Ectodermal cell (in vitro differentiated cells): ENCODE measurements around the gene AOC3.
"Not testable (repeated sequence)": the region's sequence is repeated elsewhere in the genome, so short reads cannot be mapped to it uniquely, and the experiment has no call there.

Experiments
- H3K27ac ChIP-seq: 2 replicates; pipeline ENCODE4 v1.7.0; 2013; ENCODE audit warnings: mild to moderate bottlenecking, low read depth, low read length; ENCODE audit not compliant: insufficient read depth, poor library complexity, severe bottlenecking
- H3K27me3 ChIP-seq: 2 replicates; pipeline ENCODE4 v1.7.0; 2013; ENCODE audit warnings: mild to moderate bottlenecking, low read length; ENCODE audit not compliant: insufficient read depth, control insufficient read depth, poor library complexity, severe bottlenecking
- H3K36me3 ChIP-seq: one replicate; pipeline ENCODE4 v1.7.0; 2013; ENCODE audit warnings: low read length; ENCODE audit not compliant: control insufficient read depth, insufficient read depth
- H3K4me1 ChIP-seq: one replicate; pipeline ENCODE4 v1.7.0; 2013; ENCODE audit warnings: low read length; ENCODE audit not compliant: control insufficient read depth, insufficient read depth
- H3K4me3 ChIP-seq: 2 replicates; pipeline ENCODE4 v1.7.0; 2013; ENCODE audit warnings: low read depth, low read length, control low read depth; ENCODE audit not compliant: insufficient read depth
- H3K9me3 ChIP-seq: 2 replicates; pipeline ENCODE4 v1.7.0; 2013; ENCODE audit warnings: mild to moderate bottlenecking, low read length, moderate library complexity; ENCODE audit not compliant: control insufficient read depth
- WGBS, 2 experiments: methylation state at CpG; one replicate each; pipeline ENCODE4 v1.1.7; 2013; ENCODE audit warnings: missing lambda C conversion rate in 2 of 2; 5-methylcytosine and 5-hydroxymethylcytosine counted together

The AOC3 gene

GRCh38 chr17:42879596-42879985 lies 28.6 kb downstream of the AOC3 start:
- H3K27me3 ChIP-seq: no peaks in the 10 kb centered on the region

GRCh38 chr17:42880776-42881310 lies 29.8 kb downstream of the AOC3 start:
- Histone ChIP-seq H3K36me3 (no peaks in the 10 kb centered on the region), H3K9me3 (no peaks in the 10 kb centered on the region), H3K27ac (no peak overlapping the region), H3K4me1 (no peaks in the 10 kb centered on the region), H3K4me3 (no peak overlapping the region), H3K27me3 (no peaks in the 10 kb centered on the region)
- WGBS, 2 experiments: 88% methylated on average over 5 of the region's 5 CpGs

More at GRCh38 chr17:42879596-42879985, 28.6 kb downstream of the AOC3 start:
- WGBS, 2 experiments: 66 to 69% methylated on average over 6 of the region's 6 CpGs
- Histone ChIP-seq H3K4me1 (no peaks in the 10 kb centered on the region), H3K27ac (no peak overlapping the region), H3K4me3 (no peak overlapping the region), H3K9me3 (no peaks in the 10 kb centered on the region), H3K36me3 (no peaks in the 10 kb centered on the region)

- H3K4me3 ChIP-seq, H3K27ac ChIP-seq, H3K9me3 ChIP-seq, H3K4me1 ChIP-seq, H3K27me3 ChIP-seq, H3K36me3 ChIP-seq: not testable (repeated sequence)
- 93 to 94% methylated on average over 6 of the region's 6 CpGs for WGBS, 2 experiments
Observed at GRCh38 chr17:42881706-42882105, 30.7 kb downstream of the AOC3 start.

- no peaks in the 10 kb centered on the region for H3K9me3 ChIP-seq
- WGBS, 2 experiments: 93 to 96% methylated on average over 8 of the region's 8 CpGs
- H3K27ac ChIP-seq: no peak overlapping the region
- no peaks in the 10 kb centered on the region for H3K27me3 ChIP-seq
- H3K4me1 ChIP-seq: no peaks in the 10 kb centered on the region
- H3K4me3 ChIP-seq: no peak overlapping the region
- H3K36me3 ChIP-seq: no peaks in the 10 kb centered on the region
Observed at GRCh38 chr17:42882166-42882565, 31.2 kb downstream of the AOC3 start.

GRCh38 chr17:42883802-42884558 lies 33.0 kb downstream of the AOC3 start:
- Histone ChIP-seq H3K4me1 (no peaks in the 10 kb centered on the region), H3K9me3 (no peaks in the 10 kb centered on the region), H3K27me3 (no peaks in the 10 kb centered on the region), H3K4me3 (no peak overlapping the region), H3K27ac (no peak overlapping the region), H3K36me3 (no peaks in the 10 kb centered on the region)
- WGBS, 2 experiments: 93% methylated on average over 7 of the region's 7 CpGs

- not testable (repeated sequence) for H3K4me3 ChIP-seq, H3K36me3 ChIP-seq, H3K27ac ChIP-seq, H3K4me1 ChIP-seq, H3K9me3 ChIP-seq, H3K27me3 ChIP-seq
- WGBS, 2 experiments: 92 to 96% methylated on average over 3 of the region's 3 CpGs
Observed at GRCh38 chr17:42885806-42886205, 34.8 kb downstream of the AOC3 start.

GRCh38 chr17:42886283-42887176 lies 35.5 kb downstream of the AOC3 start:
- no peaks in the 10 kb centered on the region for H3K9me3 ChIP-seq
- 90 to 93% methylated on average over 14 of the region's 15 CpGs for WGBS, 2 experiments
- no peaks in the 10 kb centered on the region for H3K36me3 ChIP-seq
- no peak overlapping the region for H3K27ac ChIP-seq
- no peaks in the 10 kb centered on the region for H3K27me3 ChIP-seq
- H3K4me1 ChIP-seq: peaks cover under 1% of the 10 kb centered on the region
- H3K4me3 ChIP-seq: no peak overlapping the region

- 93 to 94% methylated on average over 7 of the region's 7 CpGs for WGBS, 2 experiments
- Histone ChIP-seq H3K4me3 (no peak overlapping the region), H3K4me1 (peaks cover 4% of the 10 kb centered on the region), H3K27ac (no peak overlapping the region), H3K36me3 (no peaks in the 10 kb centered on the region), H3K27me3 (no peaks in the 10 kb centered on the region), H3K9me3 (no peaks in the 10 kb centered on the region)
Observed at GRCh38 chr17:42889809-42890208, 38.8 kb downstream of the AOC3 start.

GRCh38 chr17:42891539-42892152 lies 40.6 kb downstream of the AOC3 start:
- no peaks in the 10 kb centered on the region for H3K27me3 ChIP-seq
- WGBS, 2 experiments: 51 to 53% methylated on average over 10 of the region's 10 CpGs
- H3K36me3 ChIP-seq: no peaks in the 10 kb centered on the region
- H3K4me3 ChIP-seq: no peak overlapping the region
- H3K4me1 ChIP-seq: peaks cover 4% of the 10 kb centered on the region
- no peak overlapping the region for H3K27ac ChIP-seq
- no peaks in the 10 kb centered on the region for H3K9me3 ChIP-seq

- 78% methylated on average over 4 of the region's 4 CpGs for WGBS, 2 experiments
- Histone ChIP-seq H3K36me3 (no peaks in the 10 kb centered on the region), H3K4me1 (peaks cover 4% of the 10 kb centered on the region), H3K27me3 (no peaks in the 10 kb centered on the region), H3K4me3 (no peak overlapping the region), H3K27ac (no peak overlapping the region), H3K9me3 (no peaks in the 10 kb centered on the region)
Observed at GRCh38 chr17:42893359-42893758, 42.4 kb downstream of the AOC3 start.
